ENCODE data around the gene CXCL13.
"Not testable (repeated sequence)": the region's sequence is repeated elsewhere in the genome, so short reads cannot be mapped to it uniquely, and the experiment has no call there.

The CXCL13 gene, protein sequence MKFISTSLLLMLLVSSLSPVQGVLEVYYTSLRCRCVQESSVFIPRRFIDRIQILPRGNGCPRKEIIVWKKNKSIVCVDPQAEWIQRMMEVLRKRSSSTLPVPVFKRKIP

DNA sequence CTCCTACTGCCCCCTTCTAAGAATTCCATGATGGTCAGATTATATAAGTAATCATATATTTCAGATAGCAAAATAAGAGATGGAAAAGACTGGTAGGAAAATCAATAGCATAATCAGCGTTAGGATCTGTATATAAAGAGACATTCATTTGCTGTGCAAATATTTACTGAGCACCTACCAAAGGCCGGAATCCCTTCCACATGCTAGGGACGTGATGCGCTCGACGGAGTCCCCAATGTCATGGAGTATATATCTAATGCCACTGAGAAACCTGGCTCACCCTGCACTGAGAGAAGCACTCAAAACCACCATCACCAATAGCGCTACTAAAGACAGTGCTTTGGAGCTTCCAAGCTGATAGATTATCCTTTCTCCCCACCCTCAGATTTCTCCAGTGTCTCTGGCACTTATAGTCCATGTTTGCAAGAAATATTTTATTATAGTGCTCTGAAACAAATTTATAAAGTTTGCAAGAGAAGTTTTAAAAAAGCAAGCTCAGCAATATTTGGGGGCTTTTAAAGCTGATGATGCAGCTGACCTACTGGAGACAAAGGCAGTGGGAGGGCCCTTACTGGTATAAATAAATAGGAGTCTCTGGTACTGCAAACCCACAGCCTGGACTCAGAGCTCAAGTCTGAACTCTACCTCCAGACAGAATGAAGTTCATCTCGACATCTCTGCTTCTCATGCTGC is at the start of gene CXCL13:
Gene CXCL13 (plus strand): TSS at position 611 of the 693 bp plus-strand sequence. CDS start 46 bp downstream, at position 657.
- H3K4me3 ChIP-seq (ENCODE audit: low read depth, low read length): no peak within 1 kb of the TSS

DNA sequence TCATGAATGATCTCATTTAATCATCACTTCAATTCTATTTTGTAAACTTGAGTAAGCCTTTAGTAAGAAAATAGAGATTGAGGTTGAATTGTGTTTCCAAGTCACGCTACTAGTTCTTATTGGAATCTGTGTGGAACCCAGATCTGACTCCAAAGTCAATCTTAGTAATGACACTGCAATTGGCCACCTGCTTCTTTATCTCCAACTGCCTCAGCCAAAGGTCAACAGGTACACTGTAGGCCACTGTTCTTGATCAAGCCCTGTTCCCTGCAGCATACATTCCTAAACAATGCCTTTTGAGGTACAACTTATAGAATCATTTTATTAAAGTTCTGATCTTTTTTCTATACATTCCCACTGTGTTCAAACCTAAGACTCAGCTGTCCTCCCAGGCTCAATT is 45.5 kb upstream of the CXCL13 start:
- H3K4me3 ChIP-seq (ENCODE audit: low read depth, low read length): no peak overlapping the region

DNA sequence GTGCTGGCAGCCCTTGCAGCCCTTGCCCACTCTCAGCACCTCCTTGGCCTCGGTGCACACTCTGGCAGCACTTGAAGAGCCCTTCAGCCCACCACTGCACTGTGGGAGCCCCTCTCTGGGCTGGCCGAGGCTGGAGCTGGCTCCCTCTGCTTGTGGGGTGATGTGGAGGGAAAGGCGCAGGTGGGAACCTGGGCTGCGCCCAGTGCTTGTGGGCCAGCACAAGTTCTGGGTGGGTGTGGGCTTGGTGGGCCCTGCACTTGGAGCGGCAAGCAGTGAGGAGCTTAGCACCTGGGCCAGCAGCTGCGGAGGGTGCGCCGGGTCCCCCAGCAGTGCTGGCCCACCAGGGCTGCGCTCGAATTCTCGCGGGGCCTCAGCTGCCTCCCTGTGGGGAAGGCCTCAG is 43.9 kb upstream of the CXCL13 start:
- H3K4me3 ChIP-seq (ENCODE audit: low read depth, low read length): not testable (repeated sequence)

DNA sequence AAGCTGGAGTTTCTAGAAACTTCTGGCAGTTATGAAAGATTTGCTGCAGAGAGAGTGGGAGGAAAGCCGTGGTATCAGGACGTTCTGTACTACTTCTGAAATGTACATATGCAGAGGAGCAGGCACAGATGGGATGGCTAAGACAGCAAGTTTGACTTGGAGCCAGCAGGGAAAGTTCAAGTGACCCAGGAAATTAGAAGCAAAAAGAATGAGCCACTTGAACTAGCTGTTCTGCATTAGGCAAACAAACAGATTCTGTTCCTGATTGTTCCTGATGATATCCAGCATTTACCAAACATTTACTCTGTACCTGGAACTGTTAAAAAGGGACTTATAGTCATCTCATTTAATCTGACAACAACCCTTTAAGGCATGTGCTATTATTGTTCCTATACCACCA is 41.4 kb upstream of the CXCL13 start:
- no peak overlapping the region for H3K4me3 ChIP-seq (ENCODE audit: low read depth, low read length)

DNA sequence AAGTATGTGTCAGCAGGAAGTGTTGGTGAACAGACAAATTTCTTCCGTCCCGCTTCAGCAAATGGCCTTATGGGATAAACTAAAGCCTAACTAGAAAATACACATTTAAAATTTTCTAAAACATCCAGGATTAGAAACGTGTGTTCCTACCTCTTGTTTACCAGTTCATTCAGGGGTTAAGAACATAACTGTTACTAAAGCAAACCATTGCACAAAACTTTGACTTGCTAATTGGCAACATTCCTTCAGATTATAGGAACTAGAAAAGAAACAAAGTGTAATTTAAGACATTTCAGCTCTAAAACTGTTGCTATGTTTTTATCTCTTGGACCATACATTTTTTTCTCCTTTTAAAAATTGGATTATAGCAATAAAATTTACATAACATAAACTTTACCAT is 39.5 kb upstream of the CXCL13 start:
- no peak overlapping the region for H3K4me3 ChIP-seq (ENCODE audit: low read depth, low read length)

DNA sequence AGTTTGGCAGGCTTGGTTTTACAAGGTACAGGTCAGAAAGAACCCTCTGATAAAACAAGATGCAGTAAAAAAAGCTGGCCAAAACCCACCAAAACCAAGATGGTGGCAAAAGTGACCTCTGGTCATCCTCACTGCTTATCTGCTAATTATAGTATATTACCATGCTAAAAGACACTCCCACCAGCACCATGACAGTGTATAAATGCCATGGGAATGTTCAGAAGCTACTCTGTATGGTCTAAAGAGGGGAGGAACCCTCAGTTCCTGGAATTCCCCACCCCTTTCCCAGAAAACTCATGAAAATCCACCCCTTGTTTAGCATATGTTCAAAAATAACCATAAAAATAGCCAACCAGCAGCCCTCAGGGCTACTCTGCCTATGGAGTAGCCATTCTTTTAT is 38.1 kb upstream of the CXCL13 start:
- no peak overlapping the region for H3K4me3 ChIP-seq (ENCODE audit: low read depth, low read length)

DNA sequence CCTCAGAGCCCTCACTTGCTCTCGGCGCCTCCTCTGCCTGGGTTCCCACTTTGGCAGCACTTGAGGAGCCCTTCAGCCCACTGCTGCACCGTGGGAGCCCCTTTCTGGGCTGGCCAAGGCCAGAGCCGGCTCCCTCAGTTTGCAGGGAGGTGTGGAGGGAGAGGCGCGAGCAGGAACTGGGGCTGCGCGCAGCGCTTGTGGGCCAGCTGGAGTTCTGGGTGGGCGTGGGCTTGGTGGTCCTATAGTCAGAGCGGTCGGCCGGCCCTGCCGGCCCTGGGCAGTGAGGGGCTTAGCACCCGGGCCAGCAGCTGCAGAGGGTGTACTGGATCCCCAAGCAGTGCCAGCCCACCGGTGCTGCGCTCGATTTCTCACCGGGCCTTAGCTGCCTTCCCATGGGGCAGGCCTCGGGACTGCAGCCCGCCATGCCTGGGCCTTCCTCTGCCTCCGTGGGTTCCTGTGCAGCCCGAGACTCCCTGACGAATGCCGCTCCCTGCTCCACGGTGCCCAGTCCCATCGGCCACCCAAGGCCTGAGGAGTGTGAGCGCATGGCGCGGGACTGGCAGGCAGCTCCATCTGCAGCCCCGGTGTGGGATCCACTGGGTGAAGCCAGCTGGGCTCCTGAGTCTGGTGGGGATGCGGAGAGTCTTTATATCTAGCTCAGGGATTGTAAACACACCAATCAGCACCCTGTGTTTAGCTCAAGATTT is 35.0 kb upstream of the CXCL13 start:
- not testable (repeated sequence) for H3K4me3 ChIP-seq (ENCODE audit: low read depth, low read length)

DNA sequence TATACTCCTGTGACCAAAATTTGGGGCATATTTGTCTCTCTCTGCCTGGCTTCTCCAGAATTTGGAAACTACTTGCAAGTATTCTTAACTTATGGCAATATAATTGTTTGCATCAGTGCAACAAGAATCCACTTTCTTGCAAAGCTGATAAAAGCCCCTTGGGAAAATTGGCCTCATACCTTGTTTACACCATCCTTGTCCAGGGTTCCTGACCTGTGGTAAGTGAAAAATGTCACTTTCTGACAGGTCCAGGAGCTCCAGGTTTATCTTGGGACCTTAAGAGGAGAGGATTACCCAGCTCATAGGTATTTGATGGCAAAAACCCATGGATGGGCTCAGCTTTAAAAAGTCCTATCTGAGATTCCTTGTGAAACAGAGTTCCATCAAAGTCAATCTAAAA is 29.3 kb upstream of the CXCL13 start:
- no peak overlapping the region for H3K4me3 ChIP-seq (ENCODE audit: low read depth, low read length)

DNA sequence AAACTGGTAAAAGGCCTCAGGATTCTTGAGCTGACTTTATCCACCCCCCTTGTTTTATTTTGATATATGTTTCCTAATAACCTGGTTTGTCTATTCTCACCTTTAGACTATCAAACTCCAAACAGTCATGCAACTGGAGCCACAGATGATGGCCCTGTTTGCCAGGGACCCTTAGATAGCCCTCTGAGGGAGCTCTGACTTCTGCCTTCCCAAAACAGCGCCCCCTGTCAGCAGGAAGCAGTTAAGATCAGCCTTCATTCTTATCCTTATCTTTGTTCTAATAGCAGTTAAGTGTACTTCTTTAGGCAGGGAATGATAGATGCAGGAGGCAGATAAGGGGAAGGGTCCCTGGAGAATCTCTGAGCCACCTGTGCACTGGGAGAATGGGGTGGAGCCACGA is 27.5 kb upstream of the CXCL13 start:
- no peak overlapping the region for H3K4me3 ChIP-seq (ENCODE audit: low read depth, low read length)

DNA sequence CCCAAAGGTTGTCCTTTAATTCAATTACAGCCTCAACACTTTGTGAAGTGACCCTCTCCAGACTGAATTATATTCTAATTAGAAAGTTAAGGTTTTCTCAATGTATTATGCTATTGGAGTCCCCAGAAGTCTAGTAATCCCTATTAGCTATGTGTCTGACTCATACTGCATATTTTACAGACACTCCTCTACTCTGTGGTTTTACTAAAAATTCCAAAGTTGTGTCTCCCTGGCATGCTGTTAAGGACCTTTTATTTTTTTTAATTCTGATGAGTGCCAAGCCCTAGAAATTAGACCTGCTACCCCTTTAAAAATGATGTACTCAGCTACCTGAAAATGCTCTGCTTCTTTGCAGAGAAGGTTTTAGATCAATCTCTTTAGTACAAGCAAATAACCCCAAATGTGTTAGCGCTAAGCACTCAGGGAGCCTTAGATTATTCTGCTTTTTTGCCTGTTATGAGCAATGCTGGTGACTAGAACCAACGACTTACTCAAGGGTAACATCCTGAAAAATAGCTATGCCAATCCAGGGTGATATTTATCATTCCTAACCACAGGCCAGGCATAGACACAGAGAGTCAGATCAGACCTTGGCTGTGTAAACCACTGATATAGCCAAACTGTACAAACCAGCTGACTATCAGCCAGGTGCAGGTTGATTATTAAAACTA is 26.1 kb upstream of the CXCL13 start:
- H3K4me3 ChIP-seq (ENCODE audit: low read depth, low read length): no peak overlapping the region

DNA sequence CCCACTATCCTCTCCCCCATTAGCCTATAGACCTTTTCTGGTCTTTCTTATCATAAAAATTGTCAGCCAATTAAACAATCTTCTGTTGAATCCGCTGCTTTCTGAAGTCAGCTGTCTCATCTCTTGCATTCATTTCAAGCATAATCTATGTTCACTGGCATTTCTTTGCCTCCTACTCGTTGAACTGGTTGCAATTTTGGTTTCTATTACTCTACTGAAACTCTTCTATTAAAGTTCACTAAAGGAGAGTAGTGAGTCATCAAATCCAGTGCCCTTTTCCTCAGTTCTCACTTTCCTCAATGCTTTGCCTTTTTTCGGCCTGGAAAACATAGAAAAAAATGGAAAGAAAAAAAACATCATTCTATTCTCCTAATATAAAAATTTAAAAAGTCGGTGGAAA is 23.9 kb upstream of the CXCL13 start:
- no peak overlapping the region for H3K4me3 ChIP-seq (ENCODE audit: low read depth, low read length)

DNA sequence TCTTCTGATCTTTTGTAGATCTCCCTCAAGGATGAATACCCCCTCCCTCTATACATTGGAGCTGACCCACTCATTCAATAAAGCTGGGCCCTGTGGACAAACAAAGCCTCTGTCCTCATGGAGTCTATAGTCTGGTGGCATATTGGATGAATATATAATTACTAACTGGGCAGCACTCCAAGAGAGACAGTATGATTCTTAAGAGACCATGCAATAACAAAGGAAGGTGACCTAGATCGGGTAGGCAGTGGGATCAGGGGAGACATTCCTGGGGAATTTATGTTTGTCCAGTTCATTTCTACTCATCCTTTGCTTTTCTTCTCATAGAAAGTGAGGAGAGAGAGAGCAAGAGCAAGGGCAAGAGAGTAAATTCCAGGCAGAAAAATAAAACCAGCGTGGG is 23.5 kb upstream of the CXCL13 start:
- H3K4me3 ChIP-seq (ENCODE audit: low read depth, low read length): no peak overlapping the region

DNA sequence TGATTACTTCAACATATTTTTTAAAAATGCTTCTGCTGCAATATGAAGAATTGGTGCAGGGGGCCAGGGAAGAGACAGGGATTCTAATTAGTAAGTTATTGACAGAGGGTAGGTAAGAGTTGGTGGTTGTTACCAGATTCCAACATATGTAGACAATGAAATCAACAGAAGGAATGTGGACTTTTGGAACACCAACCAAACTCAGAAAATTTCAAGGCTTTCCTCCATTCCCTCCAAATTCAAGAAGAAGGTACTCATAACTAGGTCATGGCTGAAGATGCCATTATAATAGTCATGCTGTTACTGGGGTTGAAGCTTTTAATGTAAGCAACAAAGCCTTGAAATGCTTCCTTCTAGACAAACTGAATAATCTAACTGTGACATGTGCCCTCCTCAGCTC is 22.9 kb upstream of the CXCL13 start:
- no peak overlapping the region for H3K4me3 ChIP-seq (ENCODE audit: low read depth, low read length)

DNA sequence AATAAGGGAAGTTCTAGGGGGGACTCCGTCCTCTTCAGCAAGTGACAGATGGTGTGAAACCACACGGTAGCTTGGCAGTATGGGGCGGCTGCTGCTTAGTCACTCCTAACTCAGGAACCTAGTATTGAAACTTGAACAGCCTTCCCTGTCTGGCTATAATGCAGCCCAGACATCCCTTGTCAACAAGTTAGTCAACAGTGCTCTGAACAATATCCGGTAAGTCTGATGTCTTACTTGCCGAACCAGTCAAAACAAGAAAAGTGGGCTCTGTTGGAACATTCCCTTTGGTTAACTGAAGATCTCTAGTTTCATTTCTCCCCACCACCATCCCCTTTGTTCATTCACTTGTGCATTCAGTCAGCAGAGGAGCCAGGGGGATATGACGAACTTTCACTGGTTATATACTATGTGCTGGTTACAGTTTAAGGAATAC is 18.7 kb upstream of the CXCL13 start:
- H3K4me3 ChIP-seq (ENCODE audit: low read depth, low read length): no peak overlapping the region

DNA sequence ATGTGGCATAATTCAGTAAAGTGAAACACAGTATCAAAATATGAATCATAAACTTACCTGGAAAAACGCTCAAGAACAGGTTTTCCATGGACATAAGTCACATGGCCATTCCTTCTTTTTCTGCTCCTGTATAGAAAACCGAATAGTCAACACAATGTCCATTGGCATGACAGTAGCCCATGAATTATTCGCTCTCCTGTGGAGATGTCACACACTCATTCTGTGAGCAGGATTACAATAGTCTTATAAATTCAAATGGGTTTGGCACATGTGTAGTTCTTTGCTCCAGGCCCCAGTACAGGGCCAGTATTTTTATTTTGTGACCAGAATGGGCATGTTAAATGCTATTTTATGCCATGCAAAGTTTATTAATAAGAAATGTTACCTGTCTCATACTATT is 15.1 kb upstream of the CXCL13 start:
- no peak overlapping the region for H3K4me3 ChIP-seq (ENCODE audit: low read depth, low read length)

DNA sequence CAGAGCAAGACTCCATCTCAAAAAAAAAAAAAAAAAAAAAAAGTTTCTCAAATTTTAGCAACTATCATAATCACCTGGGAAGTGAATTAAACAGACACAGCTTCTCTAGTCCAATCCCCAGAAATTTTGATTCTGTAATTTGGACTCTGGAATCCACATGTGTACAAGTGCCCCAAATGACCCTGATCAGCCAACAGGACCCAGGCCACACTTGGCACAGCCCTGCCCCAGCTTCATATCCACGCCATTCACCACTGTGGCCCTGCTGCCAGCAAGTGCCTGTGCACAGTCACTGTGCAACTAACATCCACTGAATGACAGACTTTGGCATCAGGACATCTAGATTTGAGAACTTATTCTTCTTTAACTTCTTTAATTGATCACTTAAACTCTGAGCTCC is 14.1 kb upstream of the CXCL13 start:
- H3K4me3 ChIP-seq (ENCODE audit: low read depth, low read length): no peak overlapping the region

DNA sequence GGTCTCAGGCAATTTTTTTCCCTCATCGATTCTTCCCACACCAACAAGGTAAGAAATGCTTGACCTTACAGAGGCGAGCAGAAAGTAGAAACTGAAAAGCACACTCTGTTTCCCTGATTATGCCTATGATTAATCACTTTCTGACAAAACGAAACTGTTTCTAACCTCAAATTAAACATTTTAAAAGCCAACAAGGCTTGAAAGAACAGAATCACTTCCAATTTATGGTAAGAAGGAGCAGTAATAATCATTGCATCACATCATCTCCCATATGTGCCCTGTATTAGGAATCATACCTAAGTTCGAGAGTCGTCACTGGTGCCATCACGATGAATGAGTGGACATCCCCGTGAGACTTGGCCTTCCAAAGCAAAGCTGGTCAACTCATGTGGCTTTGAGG is 12.5 kb upstream of the CXCL13 start:
- H3K4me3 ChIP-seq (ENCODE audit: low read depth, low read length): no peak overlapping the region

DNA sequence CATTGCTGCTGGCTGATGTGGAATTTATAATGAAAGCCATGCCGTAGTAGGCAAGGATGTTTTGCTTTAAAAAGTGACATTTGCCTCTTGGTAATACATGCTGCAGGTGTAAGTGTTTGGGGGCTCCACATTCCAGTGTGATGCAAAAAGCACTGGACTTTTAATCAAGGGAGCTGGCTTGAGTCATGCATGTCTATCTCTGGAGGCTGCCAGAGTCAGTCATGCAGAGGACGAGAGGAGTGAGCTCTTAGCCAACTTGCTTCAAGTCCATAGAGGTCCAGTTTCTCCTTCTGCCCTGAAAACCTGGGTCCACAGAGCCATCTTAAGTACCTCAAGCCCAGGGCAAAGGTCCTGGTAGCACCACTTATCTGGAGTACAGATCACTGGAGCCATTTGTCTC is 11.6 kb upstream of the CXCL13 start:
- no peak overlapping the region for H3K4me3 ChIP-seq (ENCODE audit: low read depth, low read length)

DNA sequence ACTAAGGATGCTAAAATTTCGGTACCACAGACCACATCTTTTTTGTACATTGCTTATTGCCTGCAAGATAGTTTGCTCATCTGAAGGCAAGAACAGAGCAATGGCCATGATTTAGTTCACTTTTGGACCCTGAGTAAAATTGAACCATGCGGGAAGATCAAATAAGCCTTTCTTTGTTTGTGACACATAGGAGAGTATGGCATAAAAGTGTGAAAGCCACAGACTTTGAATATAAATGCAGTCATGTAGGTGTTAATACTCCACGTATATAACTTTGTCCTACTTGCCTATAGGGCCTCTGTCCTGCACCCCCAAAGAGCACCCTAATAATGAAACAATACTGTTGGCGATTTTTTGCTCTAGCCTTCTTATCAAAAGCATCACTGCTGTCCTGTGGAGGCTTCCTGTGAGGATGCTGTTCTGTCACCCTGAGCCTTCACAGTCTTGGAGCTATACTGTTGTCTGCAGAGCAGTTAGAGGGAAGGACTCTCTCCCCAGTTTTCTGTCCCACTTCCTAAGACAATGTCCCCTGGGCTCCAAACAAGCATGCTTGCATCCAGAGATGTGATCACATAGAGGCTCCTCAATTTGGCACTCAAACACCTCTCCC is 10.2 kb upstream of the CXCL13 start:
- no peak overlapping the region for H3K4me3 ChIP-seq (ENCODE audit: low read depth, low read length)

DNA sequence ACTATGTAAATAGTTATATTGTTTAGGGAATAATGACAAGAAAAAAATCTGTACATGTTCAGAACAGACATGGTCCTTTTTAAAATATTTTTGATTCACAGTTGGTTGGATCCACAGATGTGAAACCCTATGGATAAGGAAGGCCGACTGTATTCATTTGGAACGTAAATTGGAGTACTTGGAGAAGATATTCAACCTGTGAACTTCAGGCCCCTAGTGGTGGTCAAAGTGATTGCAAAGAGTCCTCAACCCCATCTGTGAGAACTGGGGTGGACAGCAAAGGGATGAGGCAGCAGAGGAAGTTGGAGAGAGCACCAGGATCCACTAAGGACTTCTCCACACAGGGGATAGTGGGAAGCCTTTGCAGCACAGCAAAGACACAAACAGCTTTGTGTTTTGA is 6.2 kb upstream of the CXCL13 start:
- no peak overlapping the region for H3K4me3 ChIP-seq (ENCODE audit: low read depth, low read length)
